Activated naive CD8-positive, alpha-beta T cell treated with anti-CD3 and anti-CD28 coated beads, Interleukin-2, amount 10 ng/mL, durations not matched to agents 7 days and 5 days (primary cell): ENCODE data around the gene KAZALD1. TPM values are rescaled to one million over a fixed set of nuclear protein-coding genes. Genes with fewer than 3 reads are reported as not detected.

Experiments
- ATAC-seq: fragments of 150-1000 bp; cut with Tn5 transposase; one replicate; pipeline ENCODE4 v1.10.0; 2021; ENCODE audit warnings: low read depth, moderate library complexity
- POLR2A ChIA-PET: fragments of 350-600 bp; sonication (Branson Sonifier 250); formaldehyde crosslinking; loops from one replicate; lab custom pipeline; 2021; ENCODE audit warnings: antibody characterized with exemption; lab: Charles Lee
- DNase-seq: peaks from one replicate; pipeline ENCODE4 v3.0.0; 2021
- H3K27ac Mint-ChIP-seq: one replicate; pipeline ENCODE4 v1.8.0; 2022; ENCODE audit warnings: mild to moderate bottlenecking, mixed read lengths
- H3K27me3 Mint-ChIP-seq: one replicate; pipeline ENCODE4 v1.8.0; 2022; ENCODE audit warnings: mild to moderate bottlenecking, moderate library complexity, mixed read lengths
- H3K36me3 Mint-ChIP-seq: one replicate; pipeline ENCODE4 v1.8.0; 2021; ENCODE audit warnings: mild to moderate bottlenecking, mixed read lengths
- H3K4me1 Mint-ChIP-seq: one replicate; pipeline ENCODE4 v1.8.0; 2021; ENCODE audit warnings: mixed read lengths
- H3K4me3 Mint-ChIP-seq: one replicate; pipeline ENCODE4 v1.8.0; 2022; ENCODE audit warnings: mild to moderate bottlenecking, moderate library complexity, mixed read lengths
- H3K9me3 Mint-ChIP-seq: one replicate; pipeline ENCODE4 v1.8.0; 2021; ENCODE audit warnings: mixed read lengths
- total RNA-seq, 2 experiments: library from RNA; stranded (reverse); gene quantifications; one replicate each; pipeline ENCODE4 v1.2.3, GENCODE V29; 2021

The KAZALD1 gene
- total RNA-seq, 2 experiments from 2014 or later: not detected

DNA sequence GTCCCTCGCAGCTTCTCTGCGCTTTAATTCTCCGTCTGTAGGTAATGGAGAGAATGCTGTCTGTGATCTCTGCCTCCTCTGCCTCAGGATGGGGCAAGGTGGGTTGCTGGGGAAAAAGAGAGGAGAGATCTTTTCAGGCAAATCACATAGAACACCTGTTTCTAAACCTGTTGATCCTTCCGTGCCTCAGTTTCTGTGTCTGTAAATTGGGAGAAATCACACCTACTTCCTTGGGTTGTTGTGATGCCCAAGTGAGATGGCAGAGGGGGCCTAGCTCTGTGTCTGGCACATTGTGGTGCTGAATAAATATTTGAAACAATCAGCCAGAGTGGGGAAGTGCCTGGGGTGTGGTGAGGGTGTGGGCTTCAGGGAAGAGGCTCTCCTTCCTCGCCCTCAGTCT lies 28.8 kb downstream of the KAZALD1 start:
- peaks cover 1% of the 10 kb centered on the region for H3K4me1 Mint-ChIP-seq
- H3K27ac Mint-ChIP-seq: no peak overlapping the region
- no peaks in the 10 kb centered on the region for H3K9me3 Mint-ChIP-seq
- ATAC-seq (no peak), DNase-seq (no peak)
- H3K4me3 Mint-ChIP-seq: no peak overlapping the region
- peaks cover 46% of the 10 kb centered on the region for H3K27me3 Mint-ChIP-seq
- POLR2A ChIA-PET: no interaction called here
- no peaks in the 10 kb centered on the region for H3K36me3 Mint-ChIP-seq

DNA sequence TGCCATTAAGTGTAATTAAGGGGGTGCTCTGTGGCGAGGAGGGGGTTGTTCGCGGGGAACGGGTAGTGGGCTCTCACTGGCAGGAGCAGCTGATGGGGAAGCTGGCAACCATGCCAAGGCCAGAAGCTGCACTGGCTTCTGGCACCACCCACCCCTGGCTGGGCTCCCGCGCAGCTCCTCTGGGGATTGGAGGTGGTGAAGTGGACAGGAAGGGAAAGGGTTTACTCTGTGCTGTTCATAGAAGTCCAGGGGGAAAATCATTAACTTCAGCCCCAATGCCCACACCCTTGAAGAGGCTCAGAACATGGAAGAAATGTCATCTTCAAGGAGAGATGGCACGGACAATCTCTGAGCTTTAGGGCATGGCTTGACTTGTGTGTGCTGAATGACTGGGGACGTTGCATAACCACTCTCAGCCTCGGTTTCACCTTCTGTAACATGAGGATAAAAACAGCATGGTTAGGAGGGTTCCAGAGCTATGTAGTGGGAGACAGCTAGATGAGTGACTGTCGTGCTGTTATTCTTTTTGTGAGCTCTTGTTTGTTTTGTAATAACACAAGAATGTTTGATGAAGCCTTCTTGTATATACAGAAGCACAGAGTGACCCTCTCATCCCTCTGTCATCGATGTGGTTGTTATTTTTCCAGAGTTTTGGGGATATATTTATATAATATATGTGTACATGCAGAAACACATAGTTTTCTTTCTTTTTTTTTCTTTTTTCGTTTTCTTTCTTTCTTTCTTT lies 29.9 kb downstream of the KAZALD1 start:
- DNase-seq (no peak), ATAC-seq (no peak)
- Mint-ChIP-seq H3K4me3 (no peak overlapping the region), H3K4me1 (peaks cover 3% of the 10 kb centered on the region), H3K36me3 (no peaks in the 10 kb centered on the region), H3K27ac (no peak overlapping the region), H3K27me3 (peaks cover 41% of the 10 kb centered on the region), H3K9me3 (no peaks in the 10 kb centered on the region)
- POLR2A ChIA-PET: no interaction called here

DNA sequence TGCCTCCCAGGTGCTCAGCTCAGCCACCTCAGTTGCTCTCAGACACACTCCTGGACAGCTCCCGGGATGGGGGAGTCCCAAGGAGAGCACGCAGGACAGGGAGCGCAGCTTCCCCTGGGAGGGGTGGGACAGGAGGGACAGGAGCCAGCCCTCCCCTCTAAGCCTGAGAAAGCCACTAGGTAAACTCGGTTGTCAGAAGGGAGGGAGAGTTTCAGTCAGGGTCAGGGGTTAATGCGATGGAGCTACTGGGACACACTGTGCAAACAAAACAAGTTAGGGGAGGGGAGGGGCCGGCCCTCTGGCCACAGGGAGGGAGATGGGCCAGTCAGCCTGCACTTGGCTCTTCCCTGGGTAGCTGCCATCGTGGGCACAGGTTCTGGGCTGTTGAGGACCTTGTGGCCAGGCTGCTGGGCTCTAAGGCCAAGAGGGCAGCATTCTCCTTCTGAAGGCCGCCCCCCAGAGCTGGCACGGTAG lies 31.1 kb downstream of the KAZALD1 start:
- DNase-seq: no peak
- Mint-ChIP-seq H3K27ac (no peak overlapping the region), H3K4me3 (no peak overlapping the region), H3K4me1 (peaks cover 3% of the 10 kb centered on the region), H3K9me3 (no peaks in the 10 kb centered on the region), H3K36me3 (no peaks in the 10 kb centered on the region), H3K27me3 (peaks cover 35% of the 10 kb centered on the region)
- POLR2A ChIA-PET: no interaction called here
- no peak for ATAC-seq

DNA sequence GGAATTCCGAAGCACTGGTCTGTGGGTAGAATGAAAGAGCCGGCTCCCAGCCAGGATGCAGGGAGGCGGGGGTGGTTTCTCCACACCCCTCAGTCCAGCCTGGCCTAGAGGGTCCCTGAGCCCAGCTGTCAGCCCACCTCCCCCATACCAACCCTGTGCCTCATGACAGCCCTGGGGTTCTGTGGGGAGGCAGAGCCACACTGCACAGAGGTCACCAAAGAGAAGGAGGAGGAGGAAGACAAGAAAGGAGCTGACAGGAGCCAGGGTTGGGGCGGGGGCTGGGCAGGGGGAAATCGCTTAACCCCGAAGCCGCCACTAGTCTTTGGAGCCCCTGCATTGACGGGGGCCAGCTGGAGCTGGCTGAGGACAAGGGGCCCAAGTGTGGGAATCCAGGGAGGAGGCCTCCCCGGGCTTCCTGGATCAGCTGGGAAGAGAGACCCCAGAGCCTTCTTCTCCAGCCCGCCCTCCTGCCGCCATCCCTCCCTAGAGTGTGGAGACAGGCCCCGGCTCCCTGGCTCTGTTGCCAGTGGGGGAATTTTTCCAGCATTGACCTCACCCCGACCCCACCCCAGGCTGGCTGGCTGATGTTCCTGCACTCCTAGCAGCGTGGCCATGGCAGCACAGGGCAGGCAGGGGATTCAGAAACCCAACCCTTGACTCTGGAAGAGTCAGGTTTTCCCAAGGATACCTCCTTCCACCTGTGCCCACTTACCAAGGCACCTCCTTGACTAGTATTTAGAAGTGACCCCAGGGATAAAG lies 32.5 kb downstream of the KAZALD1 start:
- peaks cover 3% of the 10 kb centered on the region for H3K4me1 Mint-ChIP-seq
- no peak for ATAC-seq
- H3K27ac Mint-ChIP-seq: no peak overlapping the region
- DNase-seq: no peak
- no peaks in the 10 kb centered on the region for H3K9me3 Mint-ChIP-seq
- no peak overlapping the region for H3K4me3 Mint-ChIP-seq
- POLR2A ChIA-PET: interaction anchor here (1.6 kb wide), 1 partner anchor 48 kb away, joined by 10 read pairs; no protein-coding TSS in a partner anchor
- H3K36me3 Mint-ChIP-seq: no peaks in the 10 kb centered on the region
- H3K27me3 Mint-ChIP-seq: peaks cover 25% of the 10 kb centered on the region

DNA sequence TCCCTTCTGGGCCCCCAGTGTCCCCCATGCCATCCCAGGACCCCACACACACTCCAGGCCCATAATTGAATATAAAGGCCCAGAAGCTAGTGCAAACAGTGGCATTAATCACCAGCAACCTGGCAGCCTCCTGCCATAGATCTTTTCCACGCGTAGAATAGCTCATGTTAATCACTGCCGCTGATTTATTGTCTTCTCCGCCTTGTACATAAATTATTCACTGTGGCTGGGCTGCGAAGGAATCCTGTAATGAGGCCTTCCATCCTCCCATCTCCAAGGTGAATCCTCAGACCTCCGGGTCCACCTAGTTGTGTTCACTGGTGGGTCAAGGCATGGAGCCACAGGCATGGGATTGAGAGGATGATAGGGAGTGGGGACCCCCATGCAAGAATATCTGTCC lies 33.2 kb downstream of the KAZALD1 start:
- H3K4me3 Mint-ChIP-seq: no peak overlapping the region
- H3K27ac Mint-ChIP-seq: no peak overlapping the region
- no peaks in the 10 kb centered on the region for H3K9me3 Mint-ChIP-seq
- no peak for DNase-seq
- POLR2A ChIA-PET: interaction anchor here (1.6 kb wide), 1 partner anchor 47 kb away, joined by 10 read pairs; no protein-coding TSS in a partner anchor
- H3K27me3 Mint-ChIP-seq: peaks cover 28% of the 10 kb centered on the region
- no peak for ATAC-seq
- H3K36me3 Mint-ChIP-seq: no peaks in the 10 kb centered on the region
- H3K4me1 Mint-ChIP-seq: peaks cover 3% of the 10 kb centered on the region

DNA sequence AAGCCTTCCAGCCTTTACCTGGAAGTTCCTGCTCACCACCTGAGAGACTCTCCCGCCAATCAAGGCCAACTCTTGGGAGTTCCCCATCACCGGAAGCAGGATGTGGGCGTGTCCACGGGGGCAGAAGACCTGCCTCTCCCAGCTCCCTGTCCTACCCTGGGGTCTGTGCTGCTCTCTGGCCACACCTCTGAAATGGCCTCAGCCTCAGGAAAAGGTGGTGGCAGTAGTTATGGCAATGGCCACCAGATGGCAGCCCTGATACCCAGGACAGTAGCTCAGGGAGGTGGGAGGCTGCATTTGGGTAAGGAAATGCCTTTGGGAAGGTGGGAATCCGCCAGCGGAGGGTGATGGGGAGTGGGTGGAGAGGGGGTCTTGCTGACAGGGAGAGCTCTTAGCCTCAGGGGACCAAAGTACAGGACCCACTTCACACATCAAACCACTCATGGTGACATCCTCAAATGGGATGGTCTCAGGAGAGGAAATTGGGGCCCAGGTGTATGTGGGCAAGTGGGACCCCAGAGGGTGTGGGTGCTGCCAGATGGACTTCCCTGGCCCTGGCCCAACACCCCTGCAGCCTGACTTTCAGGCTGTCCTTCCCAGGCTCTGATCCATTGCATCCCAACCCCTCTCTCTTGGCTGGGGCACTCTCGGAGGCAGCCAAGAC lies 33.9 kb downstream of the KAZALD1 start:
- H3K9me3 Mint-ChIP-seq: no peaks in the 10 kb centered on the region
- H3K36me3 Mint-ChIP-seq: no peaks in the 10 kb centered on the region
- POLR2A ChIA-PET: interaction anchor here (1.6 kb wide), 1 partner anchor 46 kb away, joined by 10 read pairs; no protein-coding TSS in a partner anchor
- DNase-seq: peak; percentile 78
- no peak overlapping the region for H3K4me3 Mint-ChIP-seq
- H3K27me3 Mint-ChIP-seq: peaks cover 25% of the 10 kb centered on the region
- peaks cover 3% of the 10 kb centered on the region for H3K4me1 Mint-ChIP-seq
- ATAC-seq: peak; percentile 89
- no peak overlapping the region for H3K27ac Mint-ChIP-seq

DNA sequence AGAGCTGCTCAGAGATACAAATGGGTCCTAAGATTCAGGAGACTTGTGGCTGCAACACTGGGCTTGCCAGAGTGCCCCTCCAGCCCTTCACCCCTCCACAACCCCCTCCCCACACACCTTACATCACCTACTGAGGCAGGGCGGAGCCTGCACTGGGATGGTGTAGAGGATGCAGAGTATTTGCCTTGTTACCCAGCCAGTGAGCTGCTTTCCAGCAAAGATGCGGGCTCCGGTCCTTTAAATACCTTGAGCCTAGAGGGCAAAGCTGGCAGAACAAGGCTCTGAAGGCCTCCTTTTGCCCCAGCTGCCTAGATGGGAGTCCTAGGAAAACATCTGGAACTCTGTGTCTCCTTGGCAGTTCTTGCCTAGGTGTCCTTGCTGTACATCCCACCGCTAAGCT lies 34.6 kb downstream of the KAZALD1 start:
- ATAC-seq: no peak
- DNase-seq: no peak
- H3K4me3 Mint-ChIP-seq: no peak overlapping the region
- H3K9me3 Mint-ChIP-seq: no peaks in the 10 kb centered on the region
- H3K4me1 Mint-ChIP-seq: peaks cover 3% of the 10 kb centered on the region
- POLR2A ChIA-PET: interaction anchor here (1.0 kb wide), 1 partner anchor 46 kb away, joined by 4 read pairs; no protein-coding TSS in a partner anchor
- H3K36me3 Mint-ChIP-seq: no peaks in the 10 kb centered on the region
- no peak overlapping the region for H3K27ac Mint-ChIP-seq
- peaks cover 26% of the 10 kb centered on the region for H3K27me3 Mint-ChIP-seq

DNA sequence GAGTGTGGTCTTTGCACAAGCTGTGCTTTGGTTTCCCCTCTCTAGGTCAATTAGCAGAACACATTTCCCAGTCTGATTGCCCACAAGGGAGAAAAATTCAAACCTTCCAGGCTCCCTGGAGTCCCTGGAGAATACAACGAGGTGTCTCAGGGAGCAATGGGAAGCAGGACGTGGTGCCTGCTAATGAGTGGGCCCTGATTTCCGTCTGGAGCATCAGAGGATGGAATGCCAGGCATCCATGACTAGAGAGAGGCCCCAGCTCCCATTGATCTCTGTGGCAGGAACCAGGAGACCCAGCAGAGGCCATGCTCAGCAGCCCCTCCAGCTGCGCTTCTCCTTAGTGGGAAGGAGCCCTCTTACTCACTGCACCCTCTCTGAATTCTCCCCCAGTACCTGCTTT lies 36.1 kb downstream of the KAZALD1 start:
- H3K27me3 Mint-ChIP-seq: peaks cover 25% of the 10 kb centered on the region
- no peak for DNase-seq
- H3K27ac Mint-ChIP-seq: no peak overlapping the region
- no peak overlapping the region for H3K4me3 Mint-ChIP-seq
- no peaks in the 10 kb centered on the region for H3K9me3 Mint-ChIP-seq
- H3K4me1 Mint-ChIP-seq: peaks cover 3% of the 10 kb centered on the region
- POLR2A ChIA-PET: no interaction called here
- H3K36me3 Mint-ChIP-seq: no peaks in the 10 kb centered on the region
- no peak for ATAC-seq

DNA sequence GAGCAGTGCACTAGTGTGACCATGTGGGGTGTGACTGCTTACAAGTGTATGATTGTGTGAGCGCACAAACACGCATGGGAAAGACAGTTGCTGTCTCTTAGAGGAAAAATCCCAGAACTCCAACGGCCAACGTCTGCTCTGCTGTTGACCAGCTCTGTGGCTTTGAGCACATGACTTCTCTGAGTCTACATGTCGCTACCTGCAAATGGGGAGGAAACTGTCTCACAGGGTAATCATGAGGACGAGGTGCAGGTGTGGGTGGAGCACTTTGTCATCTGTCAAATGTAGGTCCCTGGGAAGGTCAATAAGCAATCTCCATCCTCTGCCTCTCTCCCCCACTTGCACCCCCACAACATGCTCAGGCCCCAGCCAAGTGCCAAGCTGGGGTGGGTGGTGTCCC lies 38.1 kb downstream of the KAZALD1 start:
- no peaks in the 10 kb centered on the region for H3K36me3 Mint-ChIP-seq
- peaks cover 3% of the 10 kb centered on the region for H3K4me1 Mint-ChIP-seq
- no peaks in the 10 kb centered on the region for H3K9me3 Mint-ChIP-seq
- peaks cover 34% of the 10 kb centered on the region for H3K27me3 Mint-ChIP-seq
- DNase-seq (no peak), ATAC-seq (no peak)
- H3K4me3 Mint-ChIP-seq: no peak overlapping the region
- H3K27ac Mint-ChIP-seq: no peak overlapping the region
- POLR2A ChIA-PET: no interaction called here

DNA sequence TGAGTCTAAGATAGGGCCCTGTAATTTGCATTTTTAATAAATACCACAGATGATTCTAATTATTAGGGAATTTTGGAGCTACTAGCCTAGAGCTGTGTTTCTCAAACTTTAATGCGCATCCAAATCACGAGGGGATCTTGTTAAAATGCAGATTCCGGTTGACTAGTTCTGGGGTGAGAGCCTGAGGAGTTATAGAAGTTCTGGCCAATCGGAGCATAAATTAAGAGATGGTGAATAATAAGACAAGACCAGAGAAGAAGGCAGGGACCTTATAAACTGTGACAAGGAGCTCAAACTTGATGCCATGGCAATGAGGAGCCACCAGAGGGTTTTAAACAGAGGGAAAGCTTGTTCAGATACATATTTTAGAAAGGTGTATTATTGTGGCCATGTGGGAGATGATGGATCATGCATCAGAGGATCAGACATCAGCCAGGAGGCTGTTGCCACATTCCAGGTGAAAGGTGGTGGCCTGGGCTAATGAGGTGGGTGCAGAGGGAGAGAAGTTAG lies 39.6 kb downstream of the KAZALD1 start:
- ATAC-seq (no peak), DNase-seq (no peak)
- POLR2A ChIA-PET: interaction anchor here (0.6 kb wide), 1 partner anchor 43 kb away, joined by 5 read pairs; no protein-coding TSS in a partner anchor
- no peak overlapping the region for H3K4me3 Mint-ChIP-seq
- no peaks in the 10 kb centered on the region for H3K4me1 Mint-ChIP-seq
- H3K27ac Mint-ChIP-seq: no peak overlapping the region
- no peaks in the 10 kb centered on the region for H3K36me3 Mint-ChIP-seq
- H3K27me3 Mint-ChIP-seq: peaks cover 36% of the 10 kb centered on the region
- H3K9me3 Mint-ChIP-seq: no peaks in the 10 kb centered on the region

DNA sequence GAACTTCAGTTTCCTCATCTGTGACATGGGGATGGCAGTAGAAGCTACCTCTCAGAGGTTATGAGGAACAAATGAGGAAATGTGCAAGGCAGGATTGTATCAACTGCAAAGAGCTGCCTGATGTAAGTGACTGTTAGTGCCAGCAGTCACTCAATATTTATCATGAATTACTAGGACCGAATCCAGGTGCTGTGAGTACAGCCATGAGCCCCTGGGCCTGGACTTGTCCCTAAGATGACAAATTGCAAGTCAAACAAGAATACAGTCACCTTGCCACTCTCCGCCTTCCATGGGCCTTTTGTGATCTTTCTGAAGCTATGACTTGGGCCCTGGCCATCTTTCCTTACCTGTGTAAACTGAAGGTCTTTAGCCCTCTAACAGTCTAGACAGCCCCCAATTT lies 41.6 kb downstream of the KAZALD1 start:
- Mint-ChIP-seq H3K27ac (no peak overlapping the region), H3K27me3 (peaks cover 40% of the 10 kb centered on the region), H3K36me3 (no peaks in the 10 kb centered on the region), H3K9me3 (no peaks in the 10 kb centered on the region), H3K4me1 (no peaks in the 10 kb centered on the region), H3K4me3 (no peak overlapping the region)
- POLR2A ChIA-PET: interaction anchor here (1.2 kb wide), 1 partner anchor 15 kb away, joined by 3 read pairs; no protein-coding TSS in a partner anchor
- DNase-seq (no peak), ATAC-seq (no peak)

DNA sequence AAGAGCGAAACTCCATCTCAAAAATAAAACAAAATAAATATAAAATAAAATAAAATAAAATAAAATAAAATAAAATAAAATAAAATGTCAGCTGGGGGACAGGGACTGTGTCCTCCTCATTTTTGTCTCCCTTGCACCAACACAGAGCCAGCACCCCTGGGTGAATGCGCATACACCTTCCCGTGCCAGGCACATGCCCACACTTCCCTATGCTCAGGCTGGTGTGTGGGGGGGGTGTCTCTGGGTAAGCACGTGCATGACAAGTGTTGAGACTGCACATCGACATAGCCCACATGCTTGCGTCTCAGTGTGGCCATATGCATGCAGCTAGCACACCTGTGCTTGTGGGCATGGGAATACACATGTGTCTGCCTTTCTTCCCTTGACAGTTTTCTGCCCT lies 44.6 kb downstream of the KAZALD1 start:
- Mint-ChIP-seq H3K27ac (no peak overlapping the region), H3K4me1 (no peaks in the 10 kb centered on the region), H3K36me3 (no peaks in the 10 kb centered on the region), H3K27me3 (peaks cover 37% of the 10 kb centered on the region), H3K4me3 (no peak overlapping the region), H3K9me3 (no peaks in the 10 kb centered on the region)
- ATAC-seq: no peak
- DNase-seq: no peak
- POLR2A ChIA-PET: no interaction called here

DNA sequence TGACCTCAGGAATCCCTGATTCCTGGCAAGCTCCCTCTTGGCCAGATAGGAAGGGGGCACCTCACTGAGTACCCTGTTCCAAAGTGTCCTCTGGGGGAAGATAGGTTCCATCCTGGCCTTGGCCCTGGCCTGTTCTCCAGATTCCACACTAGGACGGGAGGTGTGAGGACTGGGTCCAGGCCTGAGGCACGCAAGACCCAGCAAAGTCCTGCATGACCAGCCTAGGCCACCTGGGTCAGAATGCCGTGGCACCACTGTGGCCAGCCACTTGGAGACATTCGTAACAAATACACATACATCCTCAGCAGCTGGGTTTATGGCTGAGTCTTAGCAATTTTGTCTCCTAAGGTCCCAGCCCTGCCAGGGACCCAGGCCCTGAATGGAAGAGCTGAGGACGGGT lies 46.0 kb downstream of the KAZALD1 start:
- POLR2A ChIA-PET: no interaction called here
- no peaks in the 10 kb centered on the region for H3K4me1 Mint-ChIP-seq
- no peak overlapping the region for H3K27ac Mint-ChIP-seq
- peaks cover 26% of the 10 kb centered on the region for H3K27me3 Mint-ChIP-seq
- DNase-seq (no peak), ATAC-seq (no peak)
- no peaks in the 10 kb centered on the region for H3K36me3 Mint-ChIP-seq
- H3K4me3 Mint-ChIP-seq: no peak overlapping the region
- H3K9me3 Mint-ChIP-seq: no peaks in the 10 kb centered on the region
